GM12891 (cell line): Measurements from ENCODE around the gene DCUN1D4.

Experiments
- PAX5 ChIP-seq: IDR thresholded peaks from 2 replicates; pipeline ENCODE4 v1.6.1; 2011; ENCODE audit warnings: low read length, moderate library complexity, mild to moderate bottlenecking; ENCODE audit not compliant: insufficient read depth, severe bottlenecking
- POLR2A ChIP-seq: IDR thresholded peaks from 2 replicates; pipeline ENCODE4 v1.6.1; 2011; ENCODE audit warnings: low read depth, low read length, control low read depth
- POLR2AphosphoS5 ChIP-seq: IDR thresholded peaks from 2 replicates; pipeline ENCODE4 v1.6.1; 2011; ENCODE audit warnings: low read depth, low read length, control low read depth
- POU2F2 ChIP-seq: IDR thresholded peaks from 2 replicates; pipeline ENCODE4 v1.6.1; 2011; ENCODE audit warnings: low read depth, mild to moderate bottlenecking, control low read depth, low read length, moderate library complexity

GRCh38 chr4:51842167-51842553 is 793 bp upstream of the DCUN1D4 start:
- TF ChIP-seq PAX5: no peak
- TF ChIP-seq POLR2A: no peak
- TF ChIP-seq POLR2AphosphoS5: no peak
- no peak for TF ChIP-seq POU2F2
